Calu3 (cell line): ENCODE data around the gene MYO18B. TPM values are rescaled to one million over a fixed set of nuclear protein-coding genes. Genes with fewer than 3 reads are reported as not detected.

Experiments
- BruUV-seq: library from RNA; stranded (reverse); fragments of 400-500 nt; replicated peaks from 2 replicates; lab custom pipeline; 2021; lab: Mats Ljungman, UMichigan
- CTCF ChIA-PET: fragments of 300-600 bp; sonication (Branson Sonifier 250); formaldehyde crosslinking; loops from one replicate; lab custom pipeline; 2022; ENCODE audit warnings: antibody characterized with exemption; lab: Charles Lee
- DNase-seq: peaks from one replicate; pipeline ENCODE4 v3.0.0; 2022
- H3K27ac Mint-ChIP-seq: one replicate; pipeline ENCODE4 v1.8.0; 2022; ENCODE audit warnings: mixed read lengths; ENCODE audit not compliant: unreplicated experiment
- H3K27me3 Mint-ChIP-seq: one replicate; pipeline ENCODE4 v1.8.0; 2022; ENCODE audit warnings: mixed read lengths; ENCODE audit not compliant: unreplicated experiment
- H3K36me3 Mint-ChIP-seq: one replicate; pipeline ENCODE4 v1.8.0; 2022; ENCODE audit warnings: mild to moderate bottlenecking, moderate library complexity, mixed read lengths; ENCODE audit not compliant: insufficient read depth, unreplicated experiment
- H3K4me1 Mint-ChIP-seq: one replicate; pipeline ENCODE4 v1.8.0; 2022; ENCODE audit warnings: mild to moderate bottlenecking, low read depth, mixed read lengths; ENCODE audit not compliant: unreplicated experiment
- H3K4me3 Mint-ChIP-seq: one replicate; pipeline ENCODE4 v1.8.0; 2022; ENCODE audit warnings: mild to moderate bottlenecking, low read depth, moderate library complexity, mixed read lengths; ENCODE audit not compliant: unreplicated experiment
- H3K9me3 Mint-ChIP-seq: one replicate; pipeline ENCODE4 v1.8.0; 2022; ENCODE audit warnings: low read depth, mixed read lengths; ENCODE audit not compliant: unreplicated experiment
- intact Hi-C: fragments of 100-400 bp; cut with micrococcal nuclease; formaldehyde crosslinking; loops from one replicate; pipeline ENCODE4 v1.10.0; 2022; ENCODE audit not compliant: unreplicated experiment
- total RNA-seq: library from RNA; stranded (reverse); gene quantifications from 2 replicates; pipeline ENCODE4 v1.2.3, GENCODE V29; 2022
- TF ChIP-seq, protein P1 (sequence below): fragments of 200-600 bp; IDR thresholded peaks from one replicate; pipeline ENCODE4 v1.8.0; 2022; ENCODE audit warnings: antibody characterized with exemption; ENCODE audit not compliant: unreplicated experiment

Gene MYO18B
- total RNA-seq, 1 experiment from 2014 or later, result 0.59 TPM

DNA sequence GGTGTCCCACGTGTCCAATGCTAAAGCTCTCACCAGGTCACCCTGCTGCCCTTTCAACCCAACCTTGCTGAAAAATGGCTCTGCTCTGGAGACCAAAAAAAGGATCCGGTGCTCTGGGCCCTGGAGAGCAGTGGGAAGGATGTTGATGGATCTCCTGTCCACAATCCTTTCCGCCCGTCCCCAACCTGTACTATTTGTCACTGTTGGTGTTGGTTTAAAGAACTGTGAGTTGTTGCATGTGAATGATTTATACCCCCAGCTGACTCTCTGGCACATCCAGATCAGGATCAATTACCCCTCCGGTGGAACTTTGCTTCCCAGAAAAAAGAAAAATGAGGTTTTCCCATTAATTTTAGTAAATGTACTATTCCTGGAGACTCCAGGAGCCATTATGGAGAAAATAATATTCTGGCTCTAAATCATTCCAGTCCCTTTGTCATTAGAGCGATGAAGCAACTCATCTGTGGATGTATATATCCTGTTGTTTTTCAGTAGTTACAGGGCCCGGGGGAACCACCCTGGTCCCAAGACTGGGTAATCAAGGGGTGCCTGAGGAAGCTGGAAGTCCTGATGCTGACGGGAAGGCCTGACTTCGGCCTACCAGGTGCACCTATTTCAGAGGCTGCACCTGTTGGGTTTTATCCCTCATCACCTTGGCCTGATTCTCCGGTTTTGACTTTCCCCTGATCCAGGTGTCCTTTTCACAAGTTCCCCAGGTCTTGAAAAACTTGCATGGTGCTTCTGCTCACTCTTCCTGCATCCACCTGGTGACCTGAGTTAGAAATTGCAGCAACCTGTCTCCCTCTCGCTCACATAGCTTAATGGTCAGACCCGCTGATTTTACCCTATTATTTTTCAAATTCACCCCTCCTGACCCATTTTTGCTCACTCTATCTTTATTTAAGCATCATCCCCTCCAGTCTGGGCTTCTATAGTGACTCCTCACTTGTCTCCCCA is 218.1 kb downstream of the MYO18B start:
- CTCF ChIA-PET, result no interaction called here
- TF ChIP-seq, protein P1, sequence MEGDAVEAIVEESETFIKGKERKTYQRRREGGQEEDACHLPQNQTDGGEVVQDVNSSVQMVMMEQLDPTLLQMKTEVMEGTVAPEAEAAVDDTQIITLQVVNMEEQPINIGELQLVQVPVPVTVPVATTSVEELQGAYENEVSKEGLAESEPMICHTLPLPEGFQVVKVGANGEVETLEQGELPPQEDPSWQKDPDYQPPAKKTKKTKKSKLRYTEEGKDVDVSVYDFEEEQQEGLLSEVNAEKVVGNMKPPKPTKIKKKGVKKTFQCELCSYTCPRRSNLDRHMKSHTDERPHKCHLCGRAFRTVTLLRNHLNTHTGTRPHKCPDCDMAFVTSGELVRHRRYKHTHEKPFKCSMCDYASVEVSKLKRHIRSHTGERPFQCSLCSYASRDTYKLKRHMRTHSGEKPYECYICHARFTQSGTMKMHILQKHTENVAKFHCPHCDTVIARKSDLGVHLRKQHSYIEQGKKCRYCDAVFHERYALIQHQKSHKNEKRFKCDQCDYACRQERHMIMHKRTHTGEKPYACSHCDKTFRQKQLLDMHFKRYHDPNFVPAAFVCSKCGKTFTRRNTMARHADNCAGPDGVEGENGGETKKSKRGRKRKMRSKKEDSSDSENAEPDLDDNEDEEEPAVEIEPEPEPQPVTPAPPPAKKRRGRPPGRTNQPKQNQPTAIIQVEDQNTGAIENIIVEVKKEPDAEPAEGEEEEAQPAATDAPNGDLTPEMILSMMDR, result no peak
- no peak for DNase-seq
- Mint-ChIP-seq H3K27ac (no peak overlapping the region), H3K9me3 (peaks cover 4% of the 10 kb centered on the region), H3K4me1 (no peaks in the 10 kb centered on the region), H3K36me3 (no peaks in the 10 kb centered on the region), H3K4me3 (no peak overlapping the region), H3K27me3 (peaks cover 37% of the 10 kb centered on the region)
- BruUV-seq, result no TSS peak
- intact Hi-C loops, result no loop called here

DNA sequence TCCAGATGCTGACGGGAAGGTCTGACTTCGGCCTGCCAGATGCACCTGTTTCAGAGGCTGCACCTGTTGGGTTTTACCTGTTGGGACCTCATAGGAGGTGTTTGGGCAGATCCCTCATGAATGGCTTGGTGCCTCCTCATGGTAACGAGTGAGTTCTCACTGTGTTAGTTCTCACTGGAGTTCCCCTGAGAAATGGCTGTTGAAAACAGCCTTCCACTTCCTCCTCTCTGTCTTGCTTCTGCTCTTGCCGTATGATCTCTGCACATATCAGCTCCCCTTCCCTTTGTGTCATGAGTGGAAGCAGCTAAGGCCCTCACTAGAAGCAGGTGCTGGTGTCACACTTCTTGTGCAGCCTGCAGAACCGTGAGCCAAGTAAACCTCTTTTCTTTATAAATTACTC is 219.7 kb downstream of the MYO18B start:
- Mint-ChIP-seq H3K4me3 (no peak overlapping the region), H3K27ac (no peak overlapping the region), H3K4me1 (no peaks in the 10 kb centered on the region), H3K27me3 (peaks cover 21% of the 10 kb centered on the region), H3K36me3 (no peaks in the 10 kb centered on the region), H3K9me3 (peaks cover 4% of the 10 kb centered on the region)
- CTCF ChIA-PET, result no interaction called here
- BruUV-seq, result no TSS peak
- DNase-seq, result no peak
- intact Hi-C loops, result no loop called here
- TF ChIP-seq, protein P1, result no peak

DNA sequence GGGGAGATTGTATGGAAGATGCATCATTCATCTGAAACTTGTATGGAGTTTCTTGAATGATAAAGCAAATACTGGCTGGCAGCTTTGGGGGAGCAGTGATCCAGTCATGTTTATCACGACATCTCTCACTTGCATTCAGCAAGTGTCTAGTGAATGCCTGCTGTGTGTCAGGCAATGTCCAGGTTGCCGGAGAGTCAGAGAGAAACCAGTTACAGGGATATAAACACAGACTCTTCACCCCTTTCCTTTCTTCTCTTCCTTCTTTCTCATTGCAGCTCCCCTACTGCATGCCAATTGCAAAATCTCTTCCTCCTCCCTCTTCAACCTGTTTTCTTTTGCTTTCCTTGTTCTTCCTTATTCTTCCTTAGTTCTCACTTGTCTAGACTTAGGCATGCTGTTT is 220.7 kb downstream of the MYO18B start:
- no peaks in the 10 kb centered on the region for H3K36me3 Mint-ChIP-seq
- peaks cover 11% of the 10 kb centered on the region for H3K27me3 Mint-ChIP-seq
- no peaks in the 10 kb centered on the region for H3K4me1 Mint-ChIP-seq
- intact Hi-C loops, result no loop called here
- H3K27ac Mint-ChIP-seq, result no peak overlapping the region
- H3K9me3 Mint-ChIP-seq, result peaks cover 4% of the 10 kb centered on the region
- CTCF ChIA-PET, result no interaction called here
- H3K4me3 Mint-ChIP-seq, result no peak overlapping the region
- DNase-seq, result no peak
- no TSS peak for BruUV-seq
- TF ChIP-seq, protein P1, result no peak

DNA sequence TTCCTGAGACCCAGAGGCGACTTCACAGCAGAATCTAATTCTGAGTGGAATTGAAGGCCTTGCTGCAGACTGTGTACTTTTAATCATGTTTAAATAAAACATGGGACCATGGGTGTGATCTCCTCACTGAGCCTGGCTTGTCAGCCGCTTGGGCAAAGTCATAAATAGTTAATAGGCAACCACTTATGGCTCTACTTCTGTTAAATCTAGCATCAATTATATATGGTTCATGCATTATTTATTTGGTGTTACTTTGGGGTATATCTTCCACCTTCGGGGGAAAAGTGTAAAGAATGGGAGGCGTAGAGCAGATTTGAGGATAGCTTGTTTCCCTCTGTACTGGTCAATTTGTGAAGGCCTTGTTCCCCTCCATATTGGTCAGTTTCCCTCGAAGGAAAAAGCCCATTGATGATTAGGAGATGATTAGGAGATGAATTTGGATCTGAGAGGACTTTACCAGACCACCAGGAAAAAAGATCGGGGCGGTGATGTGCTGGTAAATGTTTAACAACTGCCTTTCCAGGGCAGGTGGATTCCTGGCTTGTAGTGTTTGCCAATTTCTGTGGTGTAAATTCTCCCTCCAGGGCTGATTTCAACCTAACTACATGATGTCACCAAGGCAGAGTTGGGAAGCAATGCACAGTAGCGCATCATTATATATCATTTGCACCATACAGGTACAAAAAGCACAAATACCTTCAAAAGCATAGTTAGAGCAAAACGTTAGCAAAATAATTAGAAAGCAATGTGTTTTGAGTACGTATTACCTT is 223.2 kb downstream of the MYO18B start:
- H3K9me3 Mint-ChIP-seq, result peaks cover 4% of the 10 kb centered on the region
- H3K36me3 Mint-ChIP-seq, result no peaks in the 10 kb centered on the region
- no peak overlapping the region for H3K27ac Mint-ChIP-seq
- TF ChIP-seq, protein P1, result no peak
- no peak overlapping the region for H3K4me3 Mint-ChIP-seq
- no peaks in the 10 kb centered on the region for H3K27me3 Mint-ChIP-seq
- BruUV-seq, result no TSS peak
- intact Hi-C loops, result no loop called here
- CTCF ChIA-PET, result no interaction called here
- no peaks in the 10 kb centered on the region for H3K4me1 Mint-ChIP-seq
- no peak for DNase-seq
